ENCODE data around the gene LOXL4. TPM values are rescaled to one million over a fixed set of nuclear protein-coding genes. Genes with fewer than 3 reads are reported as not detected.

LOXL4 gene
- total RNA-seq, 1 experiment from 2014 or later = not detected

- no peak for TF ChIP-seq CTCF (conservative IDR thresholded peaks at IDR 0.05; ENCODE audit: low read depth, low read length)
- TF ChIP-seq EZH2 (IDR thresholded peaks at IDR 0.05; ENCODE audit: borderline replicate concordance, low read depth, low read length, poor library complexity, severe bottlenecking) = no peak
- no TSS peak for BruUV-seq (replicated peaks)
- Histone ChIP-seq H3K27me3 (replicated peaks; ENCODE audit: insufficient read depth, low read depth, low read length, poor library complexity) (no peaks in the 10 kb centered on the region), H3K27ac (ENCODE audit: low read depth, low read length, poor library complexity, severe bottlenecking) (no peak overlapping the region), H3K9me3 (ENCODE audit: low read depth, low read length, poor library complexity, severe bottlenecking) (no peaks in the 10 kb centered on the region), H3K4me3 (ENCODE audit: low read depth, low read length, poor library complexity, severe bottlenecking) (no peak overlapping the region), H3K4me1 (ENCODE audit: insufficient read depth, low read length, poor library complexity, severe bottlenecking) (no peaks in the 10 kb centered on the region), H3K36me3 (ENCODE audit: insufficient read depth, low read length, poor library complexity, severe bottlenecking) (peaks cover 7% of the 10 kb centered on the region)
- ChIA-PET CTCF (no interaction called here), POLR2A (ENCODE audit: low non-redundant PET) (no interaction called here)
- DNase-seq (ENCODE audit: low spot score) = no peak
- intact Hi-C loops (cut with micrococcal nuclease; ENCODE audit: unreplicated experiment) = no loop called here
Measured at GRCh38 chr10:98212196-98212595, 55.8 kb downstream of the LOXL4 start.

- DNase-seq (ENCODE audit: low spot score) = no peak
- Histone ChIP-seq H3K36me3 (ENCODE audit: insufficient read depth, low read length, poor library complexity, severe bottlenecking) (peaks cover 4% of the 10 kb centered on the region), H3K9me3 (ENCODE audit: low read depth, low read length, poor library complexity, severe bottlenecking) (no peaks in the 10 kb centered on the region), H3K27me3 (replicated peaks; ENCODE audit: insufficient read depth, low read depth, low read length, poor library complexity) (no peaks in the 10 kb centered on the region), H3K27ac (ENCODE audit: low read depth, low read length, poor library complexity, severe bottlenecking) (no peak overlapping the region), H3K4me3 (ENCODE audit: low read depth, low read length, poor library complexity, severe bottlenecking) (no peak overlapping the region), H3K4me1 (ENCODE audit: insufficient read depth, low read length, poor library complexity, severe bottlenecking) (no peaks in the 10 kb centered on the region)
- POLR2A ChIA-PET (ENCODE audit: low non-redundant PET) = no interaction called here
- no TSS peak for BruUV-seq (replicated peaks)
- CTCF ChIA-PET = no interaction called here
- intact Hi-C loops (cut with micrococcal nuclease; ENCODE audit: unreplicated experiment) = no loop called here
- TF ChIP-seq EZH2 (IDR thresholded peaks at IDR 0.05; ENCODE audit: borderline replicate concordance, low read depth, low read length, poor library complexity, severe bottlenecking) (no peak), CTCF (conservative IDR thresholded peaks at IDR 0.05; ENCODE audit: low read depth, low read length) (no peak)
Measured at GRCh38 chr10:98209441-98209840, 58.6 kb downstream of the LOXL4 start.

- intact Hi-C loops (cut with micrococcal nuclease; ENCODE audit: unreplicated experiment) = no loop called here
- ChIA-PET POLR2A (ENCODE audit: low non-redundant PET) (no interaction called here), CTCF (no interaction called here)
- Histone ChIP-seq H3K27me3 (replicated peaks; ENCODE audit: insufficient read depth, low read depth, low read length, poor library complexity) (no peaks in the 10 kb centered on the region), H3K9me3 (ENCODE audit: low read depth, low read length, poor library complexity, severe bottlenecking) (no peaks in the 10 kb centered on the region), H3K27ac (ENCODE audit: low read depth, low read length, poor library complexity, severe bottlenecking) (no peak overlapping the region), H3K36me3 (ENCODE audit: insufficient read depth, low read length, poor library complexity, severe bottlenecking) (peaks cover 4% of the 10 kb centered on the region), H3K4me3 (ENCODE audit: low read depth, low read length, poor library complexity, severe bottlenecking) (no peak overlapping the region), H3K4me1 (ENCODE audit: insufficient read depth, low read length, poor library complexity, severe bottlenecking) (no peaks in the 10 kb centered on the region)
- no peak for DNase-seq (ENCODE audit: low spot score)
- BruUV-seq (replicated peaks) = no TSS peak
- no peak for TF ChIP-seq EZH2 (IDR thresholded peaks at IDR 0.05; ENCODE audit: borderline replicate concordance, low read depth, low read length, poor library complexity, severe bottlenecking)
- TF ChIP-seq CTCF (conservative IDR thresholded peaks at IDR 0.05; ENCODE audit: low read depth, low read length) = no peak
Measured at GRCh38 chr10:98208925-98209324, 59.1 kb downstream of the LOXL4 start.

Data from A673 (cell line).